Adrenal gland (tissue), 12 donors: ENCODE results near the gene TXLNA. TPM values are rescaled to one million over a fixed set of nuclear protein-coding genes. Genes with fewer than 3 reads are reported as not detected.
A peak's percentile ranks its signal among the peaks of the same experiment; 100 is the strongest.

Experiments
- DNase-seq, 7 donors: peaks; one replicate each; pipeline ENCODE4 v3.0.0-alpha.2; 2019 to 2020
- H3K27ac ChIP-seq, 5 donors: fragments of 200-600 bp; sonication (generic) in 4 of 5; 1 replicate in 3 of 5; 2 replicates in 2 of 5; pipeline versions ENCODE4 v1.5.1 to v1.8.0; 2016 to 2020; ENCODE audit warnings: mild to moderate bottlenecking in 1 of 5
- H3K27me3 ChIP-seq: fragments of 200-600 bp; 2 replicates; pipeline ENCODE4 v1.8.0; 2021
- H3K36me3 ChIP-seq, 2 donors: fragments of 200-600 bp; replicated peaks in 1 of 2; 1 replicate in 1 of 2; 2 replicates in 1 of 2; pipeline versions ENCODE4 v1.5.1 to v1.8.0; 2018 to 2022
- H3K4me1 ChIP-seq, 2 donors: fragments of 200-600 bp; replicated peaks in 1 of 2; 1 replicate in 1 of 2; 2 replicates in 1 of 2; pipeline versions ENCODE4 v1.5.1 to v1.8.0; 2018 to 2021
- H3K4me3 ChIP-seq, 4 donors: fragments of 200-600 bp; sonication (generic) in 3 of 4; one replicate each; pipeline ENCODE4 v1.5.1; 2016 to 2018
- H3K9me3 ChIP-seq, 3 donors: fragments of 200-600 bp; sonication (generic) in 1 of 3; replicated peaks in 1 of 3; 1 replicate in 2 of 3; 2 replicates in 1 of 3; pipeline versions ENCODE4 v1.5.1 to v1.8.0; 2016 to 2021
- POLR2A ChIP-seq, 2 donors: fragments of 450-650 bp; IDR thresholded peaks; one replicate each; pipeline ENCODE4 v1.6.1; 2017; ENCODE audit warnings: antibody characterized with exemption in 2 of 2, mild to moderate bottlenecking in 2 of 2, moderate library complexity in 1 of 2
- WGBS, 4 donors: extraction: QIAGEN DNeasy Blood & Tissue Kit in 2 of 4; methylation state at CpG; one replicate each; pipeline versions ENCODE4 v1.1.5 to v1.1.7; 2013 to 2017; 5-methylcytosine and 5-hydroxymethylcytosine counted together
- intact Hi-C, 2 donors: fragments of 100-400 bp; cut with DNase I; formaldehyde crosslinking; loops; one replicate each; pipeline versions ENCODE4 v1.14.1 to v1.15.0; 2022 to 2023
- polyA plus RNA-seq, 3 donors: library from polyadenylated mRNA; stranded (reverse); fragments of 200-250 nt in 2 of 3; fragments of 350-450 nt in 1 of 3; fragmentation: Illumina TruSeq in 1 of 3; extraction: RNeasy Lipid Tissue Mini Kit (QIAGEN cat#74804) in 1 of 3; gene quantifications; one replicate each; pipeline ENCODE4 v1.2.3, GENCODE V29; 2013 to 2014
- total RNA-seq, 9 donors: library from RNA; depleted of rRNA in 4 of 9; stranded (reverse); fragments of >200 nt in 4 of 9; fragments of 120-200 nt in 1 of 9; fragmentation: NEBNext Ultra II Directional in 1 of 9; extraction: Animal tissue kit (Norgen Biotek cat#: 25700) in 1 of 9; gene quantifications; one replicate each; pipeline versions ENCODE4 v1.1.0 to v1.2.4, GENCODE V29; 2013 to 2023
- TF ChIP-seq, protein P1 (sequence below), 6 experiments: fragments of 450-650 bp in 4 of 6; fragments of 200-600 bp in 2 of 6; sonication (generic) in 1 of 6; IDR thresholded peaks; 1 replicate in 5 of 6; 2 replicates in 1 of 6; pipeline versions ENCODE4 v1.5.1 to v1.8.0; 2016 to 2021; ENCODE audit warnings: antibody characterized with exemption in 6 of 6, mild to moderate bottlenecking in 2 of 6, moderate library complexity in 1 of 6
- donor health status: healthy with polysubstance abuse.
- donor health status: Bipolar disorder and iron deficiency.
- donor health status: DM: yes; HTN: yes; CAD: no.
- donor health status: DM: no; HTN: no; CAD: no.
- donor health status: DM: no; HTN: no; CAD: no.
- donor health status: DM: yes; HTN: yes; CAD: no.

Gene TXLNA
- total and polyA plus RNA-seq, 12 donors, result 14.9 to 97.4 (median 62.3) TPM

DNA sequence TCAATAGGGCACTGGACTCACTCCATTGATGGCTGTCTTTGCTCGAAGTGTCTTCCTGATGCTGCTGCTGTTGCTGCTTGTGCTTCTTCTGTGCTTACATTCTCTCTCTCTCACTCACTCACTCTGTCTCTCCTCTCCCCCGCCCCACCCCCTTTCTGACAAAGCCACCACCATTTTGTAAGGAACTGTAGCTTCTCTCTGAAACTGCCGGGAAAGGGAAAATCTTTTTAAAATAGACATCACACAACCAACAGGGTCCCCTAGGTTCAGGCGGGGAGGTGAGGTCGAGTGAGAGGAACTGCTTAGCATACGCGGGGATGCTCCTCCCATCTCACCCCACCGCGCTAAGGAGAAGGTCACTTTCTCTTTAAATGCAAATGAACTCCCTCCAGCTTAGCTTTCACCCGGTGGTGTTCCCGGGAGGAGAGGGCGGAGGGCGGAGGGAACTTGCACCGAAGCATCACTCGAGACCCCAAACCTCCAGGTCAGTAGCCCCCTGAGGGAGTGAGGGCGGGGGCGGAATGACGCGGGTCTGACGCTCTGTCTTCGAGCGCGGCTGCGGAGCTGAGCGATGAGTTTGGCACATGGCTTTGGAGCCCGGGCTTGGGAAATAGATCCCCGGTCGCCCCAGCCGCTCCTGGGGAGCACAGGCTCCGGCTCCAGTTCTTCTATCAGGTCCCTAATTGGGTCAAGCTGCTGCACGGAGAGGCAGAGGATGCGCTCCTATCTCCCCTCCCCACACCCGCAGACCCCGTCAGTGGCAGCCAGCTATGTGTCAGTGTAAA is 20.9 kb downstream of the TXLNA start, which contains the start of gene CCDC28B:
Gene CCDC28B (plus strand): TSS at position 370 of the 785 bp plus-strand sequence. CDS start 1,341 bp downstream, outside the sequence.
- H3K36me3 ChIP-seq, result peaks cover 0 to 30% of the 10 kb centered on the region in 2 donors
- peak within 1 kb of the TSS; percentile 20 to 90 (median 76) for H3K27ac ChIP-seq
- no peaks in the 10 kb centered on the region for H3K9me3 ChIP-seq
- DNase-seq, result peak; percentile 62 to 86 (median 76)
- 0 to 1% (median 1%) methylated on average over 19 to 34 of the region's 34 CpGs for WGBS, 4 donors
- H3K4me3 ChIP-seq, result peak within 1 kb of the TSS in 3 of 4 donors; percentile 51 to 77 (median 56)
- peak in 1 of 2 donors; percentile 20 for TF ChIP-seq POLR2A (IDR thresholded peaks at IDR 0.05)
- TF ChIP-seq, protein P1, sequence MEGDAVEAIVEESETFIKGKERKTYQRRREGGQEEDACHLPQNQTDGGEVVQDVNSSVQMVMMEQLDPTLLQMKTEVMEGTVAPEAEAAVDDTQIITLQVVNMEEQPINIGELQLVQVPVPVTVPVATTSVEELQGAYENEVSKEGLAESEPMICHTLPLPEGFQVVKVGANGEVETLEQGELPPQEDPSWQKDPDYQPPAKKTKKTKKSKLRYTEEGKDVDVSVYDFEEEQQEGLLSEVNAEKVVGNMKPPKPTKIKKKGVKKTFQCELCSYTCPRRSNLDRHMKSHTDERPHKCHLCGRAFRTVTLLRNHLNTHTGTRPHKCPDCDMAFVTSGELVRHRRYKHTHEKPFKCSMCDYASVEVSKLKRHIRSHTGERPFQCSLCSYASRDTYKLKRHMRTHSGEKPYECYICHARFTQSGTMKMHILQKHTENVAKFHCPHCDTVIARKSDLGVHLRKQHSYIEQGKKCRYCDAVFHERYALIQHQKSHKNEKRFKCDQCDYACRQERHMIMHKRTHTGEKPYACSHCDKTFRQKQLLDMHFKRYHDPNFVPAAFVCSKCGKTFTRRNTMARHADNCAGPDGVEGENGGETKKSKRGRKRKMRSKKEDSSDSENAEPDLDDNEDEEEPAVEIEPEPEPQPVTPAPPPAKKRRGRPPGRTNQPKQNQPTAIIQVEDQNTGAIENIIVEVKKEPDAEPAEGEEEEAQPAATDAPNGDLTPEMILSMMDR (IDR thresholded peaks at IDR 0.05), result no peak
- intact Hi-C loops, result loop anchor here in 1 of 2 donors (5.0 kb wide), 1 partner anchor 47 kb away; the partner anchor contains the start of gene FAM167B
- peaks cover 35 to 49% of the 10 kb centered on the region in 2 donors for H3K4me1 ChIP-seq
- H3K27me3 ChIP-seq, result no peaks in the 10 kb centered on the region

DNA sequence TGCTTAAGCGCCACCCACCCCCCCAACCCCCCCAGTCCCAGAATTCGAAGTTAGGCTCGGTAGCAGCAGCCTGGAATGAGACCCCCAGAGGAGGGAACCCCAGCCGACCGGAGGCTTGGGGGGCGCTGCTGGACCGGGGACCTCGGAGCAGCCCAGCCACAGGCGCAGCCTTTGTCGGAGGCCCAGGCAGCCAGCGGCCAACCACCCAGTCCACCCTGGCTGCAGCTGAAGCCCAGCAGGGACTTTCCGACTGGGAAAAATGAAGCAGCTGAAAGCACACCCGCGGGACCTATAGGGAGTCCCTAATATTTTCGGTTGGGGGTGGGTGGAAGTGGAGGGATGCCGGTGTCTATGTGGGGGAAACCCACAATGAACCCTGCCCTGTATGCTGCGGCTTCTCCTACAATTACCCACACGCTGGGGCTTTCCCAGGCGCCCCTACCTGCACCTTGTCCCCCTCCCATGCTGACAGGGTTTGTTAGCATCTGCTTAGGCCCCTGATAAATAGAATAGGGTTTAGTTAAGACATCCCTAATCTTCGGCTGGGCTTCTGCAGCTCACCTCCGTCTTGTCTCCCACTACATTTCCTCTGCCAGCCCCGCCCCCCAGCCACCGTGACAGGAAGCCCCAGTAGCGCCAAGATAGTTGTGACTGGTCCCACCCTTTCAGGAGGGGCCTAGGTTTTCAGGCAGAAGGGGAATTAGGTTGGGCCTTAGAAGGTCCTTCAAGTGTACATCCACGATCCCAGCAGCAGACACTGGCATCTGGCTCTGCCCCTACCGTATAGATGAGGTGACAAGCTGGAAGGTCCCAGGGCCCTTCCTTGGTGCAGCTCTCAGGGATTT is 21.8 kb downstream of the TXLNA start:
- Histone ChIP-seq H3K4me1 (peaks cover 39 to 48% of the 10 kb centered on the region in 2 donors), H3K4me3 (peak overlapping the region in 2 of 4 donors; percentile 51 to 77), H3K27ac (peak overlapping the region in 4 of 5 donors; percentile 70 to 90 (median 82)), H3K36me3 (peaks cover 0 to 22% of the 10 kb centered on the region in 2 donors), H3K27me3 (no peaks in the 10 kb centered on the region), H3K9me3 (no peaks in the 10 kb centered on the region)
- intact Hi-C loops, result loop anchor here in 1 of 2 donors (5.0 kb wide), 1 partner anchor 46 kb away; the partner anchor contains the start of gene FAM167B
- no peak for TF ChIP-seq POLR2A (IDR thresholded peaks at IDR 0.05)
- TF ChIP-seq, protein P1 (IDR thresholded peaks at IDR 0.05), result no peak
- peak; percentile 66 to 86 (median 77) for DNase-seq
- WGBS, 4 donors, result 0 to 5% (median 2%) methylated on average over 10 to 26 of the region's 26 CpGs

DNA sequence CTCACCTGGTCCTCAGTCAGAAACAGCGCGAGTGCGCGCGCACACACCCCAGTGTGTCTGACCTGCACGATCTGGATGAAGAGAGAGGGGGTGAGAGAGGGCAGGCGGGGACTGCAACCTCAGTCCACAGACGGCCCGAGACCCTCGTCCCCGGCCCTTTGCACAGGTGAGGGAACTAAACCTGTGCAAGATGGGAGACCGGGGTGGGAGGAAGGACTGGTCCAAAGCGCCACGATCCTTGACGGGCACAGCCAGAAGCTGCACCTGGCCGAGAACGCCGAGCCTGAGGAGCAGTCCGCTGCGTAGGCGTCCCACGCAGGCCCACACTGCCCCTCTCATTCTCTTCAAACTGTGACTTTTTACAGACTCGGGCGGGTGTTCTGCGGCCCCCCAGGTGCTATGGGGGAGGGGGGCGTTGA is 25.5 kb downstream of the TXLNA start:
- WGBS, 4 donors, result 28 to 70% (median 35%) methylated on average over 5 to 26 of the region's 26 CpGs
- Histone ChIP-seq H3K27ac (peak overlapping the region in 2 of 5 donors; percentile 26 to 32), H3K27me3 (no peaks in the 10 kb centered on the region), H3K4me3 (peak overlapping the region in 2 of 4 donors; percentile 61 to 73), H3K9me3 (no peaks in the 10 kb centered on the region), H3K4me1 (peaks cover 24 to 26% of the 10 kb centered on the region in 2 donors), H3K36me3 (no peaks in the 10 kb centered on the region)
- TF ChIP-seq, protein P1 (IDR thresholded peaks at IDR 0.05), result no peak
- TF ChIP-seq POLR2A (IDR thresholded peaks at IDR 0.05), result no peak
- intact Hi-C loops, result loop anchor here in 1 of 2 donors (5.0 kb wide), 1 partner anchor 42 kb away; the partner anchor contains the start of gene FAM167B
- DNase-seq, result peak in 3 of 7 donors; percentile 19 to 69 (median 39)
